Osteocyte (in vitro differentiated cells): Measurements from ENCODE around the gene GABRB1. TPM values are rescaled to one million over a fixed set of nuclear protein-coding genes. Genes with fewer than 3 reads are reported as not detected.

Source experiments
- DNase-seq: peaks from one replicate; pipeline ENCODE4 v3.0.0; 2021; ENCODE audit warnings: mixed read lengths; ENCODE audit not compliant: unreplicated experiment; ENCODE audit errors: extremely low spot score
- H3K27ac Mint-ChIP-seq: one replicate; pipeline ENCODE4 v1.8.0; 2021; ENCODE audit warnings: mild to moderate bottlenecking, mixed read lengths; ENCODE audit not compliant: unreplicated experiment
- H3K27me3 Mint-ChIP-seq: one replicate; pipeline ENCODE4 v1.8.0; 2021; ENCODE audit warnings: mixed read lengths; ENCODE audit not compliant: unreplicated experiment
- H3K36me3 Mint-ChIP-seq: one replicate; pipeline ENCODE4 v1.8.0; 2021; ENCODE audit warnings: mixed read lengths; ENCODE audit not compliant: unreplicated experiment
- H3K4me1 Mint-ChIP-seq: one replicate; pipeline ENCODE4 v1.8.0; 2021; ENCODE audit warnings: mixed read lengths; ENCODE audit not compliant: unreplicated experiment
- H3K4me3 Mint-ChIP-seq: one replicate; pipeline ENCODE4 v1.8.0; 2021; ENCODE audit warnings: mild to moderate bottlenecking, moderate library complexity, mixed read lengths; ENCODE audit not compliant: unreplicated experiment
- H3K9me3 Mint-ChIP-seq: one replicate; pipeline ENCODE4 v1.8.0; 2021; ENCODE audit warnings: mixed read lengths; ENCODE audit not compliant: unreplicated experiment
- total RNA-seq: library from RNA; stranded (reverse); gene quantifications from 2 replicates; pipeline ENCODE4 v1.2.1, GENCODE V29; 2021
- TF ChIP-seq, protein P1 (sequence below): fragments of 200-600 bp; sonication (generic); IDR thresholded peaks from 2 replicates; pipeline ENCODE4 v1.5.0; 2021; ENCODE audit warnings: antibody characterized with exemption, mild to moderate bottlenecking, moderate library complexity

Gene GABRB1
- total RNA-seq, 1 donor from 2014 or later = not detected

DNA sequence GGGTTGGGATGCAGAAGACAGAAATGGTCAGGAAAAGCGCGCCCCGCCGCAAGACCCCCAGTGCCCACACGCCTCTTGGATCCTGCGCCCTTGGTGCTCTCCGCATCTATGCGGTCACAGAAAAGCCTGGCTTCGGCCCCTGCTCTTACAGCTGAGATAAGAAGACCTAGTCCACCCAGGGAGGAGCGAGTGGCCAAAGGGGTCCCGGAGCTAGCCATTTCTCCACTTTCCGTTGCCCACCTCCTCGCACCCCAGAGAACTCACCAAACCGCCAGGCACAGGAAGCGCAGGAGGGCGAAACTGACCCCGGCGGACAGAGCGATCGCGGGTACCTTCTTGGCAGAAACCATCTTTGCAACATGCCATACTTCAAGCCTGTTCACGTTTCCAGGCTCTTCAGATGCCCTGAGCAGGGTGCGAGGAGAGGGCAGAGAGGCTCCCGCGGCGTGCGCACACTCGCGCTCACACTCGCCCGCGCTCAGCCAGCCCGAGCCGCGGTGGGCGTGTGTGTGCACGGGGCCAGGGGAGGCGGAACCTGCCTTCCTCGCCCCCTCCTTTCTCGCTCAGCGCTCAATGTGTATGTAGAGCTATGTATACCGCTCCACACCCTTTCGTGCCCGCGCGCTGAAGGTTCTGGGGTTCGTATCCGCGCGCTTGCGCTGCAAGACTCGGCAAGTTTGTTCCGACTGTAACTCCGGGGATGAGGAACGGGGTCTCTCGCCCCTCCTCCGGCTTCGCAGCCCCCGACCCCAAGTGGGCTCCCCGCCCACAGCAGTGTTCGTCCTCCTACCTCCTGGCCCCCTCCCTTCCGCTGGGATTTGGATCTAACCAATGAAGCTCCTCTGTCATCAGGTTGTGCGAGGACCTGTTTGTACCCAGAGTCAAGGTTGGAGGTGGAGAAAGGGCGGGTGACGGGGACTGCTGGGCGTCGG is 38.0 kb upstream of the GABRB1 start, which contains the start of gene GABRA4:
GABRA4 (minus strand) TSS at position 507 of the 932 bp plus-strand sequence; CDS start at position 350, 157 bp downstream.
- TF ChIP-seq, protein P1, sequence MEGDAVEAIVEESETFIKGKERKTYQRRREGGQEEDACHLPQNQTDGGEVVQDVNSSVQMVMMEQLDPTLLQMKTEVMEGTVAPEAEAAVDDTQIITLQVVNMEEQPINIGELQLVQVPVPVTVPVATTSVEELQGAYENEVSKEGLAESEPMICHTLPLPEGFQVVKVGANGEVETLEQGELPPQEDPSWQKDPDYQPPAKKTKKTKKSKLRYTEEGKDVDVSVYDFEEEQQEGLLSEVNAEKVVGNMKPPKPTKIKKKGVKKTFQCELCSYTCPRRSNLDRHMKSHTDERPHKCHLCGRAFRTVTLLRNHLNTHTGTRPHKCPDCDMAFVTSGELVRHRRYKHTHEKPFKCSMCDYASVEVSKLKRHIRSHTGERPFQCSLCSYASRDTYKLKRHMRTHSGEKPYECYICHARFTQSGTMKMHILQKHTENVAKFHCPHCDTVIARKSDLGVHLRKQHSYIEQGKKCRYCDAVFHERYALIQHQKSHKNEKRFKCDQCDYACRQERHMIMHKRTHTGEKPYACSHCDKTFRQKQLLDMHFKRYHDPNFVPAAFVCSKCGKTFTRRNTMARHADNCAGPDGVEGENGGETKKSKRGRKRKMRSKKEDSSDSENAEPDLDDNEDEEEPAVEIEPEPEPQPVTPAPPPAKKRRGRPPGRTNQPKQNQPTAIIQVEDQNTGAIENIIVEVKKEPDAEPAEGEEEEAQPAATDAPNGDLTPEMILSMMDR = no peak
- peaks cover 12% of the 10 kb centered on the region for H3K4me1 Mint-ChIP-seq
- no peaks in the 10 kb centered on the region for H3K9me3 Mint-ChIP-seq
- peak within 1 kb of the TSS; percentile 62 for H3K4me3 Mint-ChIP-seq
- H3K27me3 Mint-ChIP-seq = peaks cover 74% of the 10 kb centered on the region
- no peak within 1 kb of the TSS for H3K27ac Mint-ChIP-seq
- no peaks in the 10 kb centered on the region for H3K36me3 Mint-ChIP-seq
- no peak for DNase-seq

DNA sequence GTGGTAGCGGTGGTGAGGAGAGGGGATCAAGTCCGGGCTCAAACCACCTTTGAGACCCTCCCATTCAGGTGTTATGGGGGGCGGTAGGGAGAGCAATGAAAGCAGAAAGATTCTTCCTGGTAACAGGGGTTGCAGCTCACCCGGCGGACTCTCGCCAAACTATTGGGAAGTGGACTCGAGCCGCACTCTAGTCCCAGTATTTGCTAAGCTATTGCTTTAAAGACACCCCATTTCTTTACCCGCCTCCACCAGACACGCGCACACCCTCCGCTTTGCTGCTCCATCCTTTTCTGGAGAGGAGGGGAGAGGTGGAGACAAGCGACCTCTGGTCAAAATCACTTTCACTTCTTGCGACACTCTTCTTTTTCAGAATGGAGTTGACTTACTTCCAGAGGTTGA is 37.4 kb upstream of the GABRB1 start:
- Mint-ChIP-seq H3K27me3 (peaks cover 72% of the 10 kb centered on the region), H3K9me3 (no peaks in the 10 kb centered on the region), H3K27ac (no peak overlapping the region), H3K4me1 (peaks cover 12% of the 10 kb centered on the region), H3K36me3 (no peaks in the 10 kb centered on the region), H3K4me3 (peak overlapping the region; percentile 62)
- TF ChIP-seq, protein P1 = no peak
- no peak for DNase-seq

GRCh38 chr4:46999566-46999965 is 31.8 kb upstream of the GABRB1 start:
- H3K27ac Mint-ChIP-seq = no peak overlapping the region
- DNase-seq = no peak
- no peaks in the 10 kb centered on the region for H3K36me3 Mint-ChIP-seq
- H3K4me1 Mint-ChIP-seq = no peaks in the 10 kb centered on the region
- TF ChIP-seq, protein P1 = no peak
- H3K27me3 Mint-ChIP-seq = peaks cover 64% of the 10 kb centered on the region
- no peak overlapping the region for H3K4me3 Mint-ChIP-seq
- H3K9me3 Mint-ChIP-seq = no peaks in the 10 kb centered on the region

- no peak overlapping the region for H3K4me3 Mint-ChIP-seq
Measured at GRCh38 chr4:47000406-47000805, 31.0 kb upstream of the GABRB1 start.

GRCh38 chr4:47002580-47002979 is 28.8 kb upstream of the GABRB1 start:
- H3K27me3 Mint-ChIP-seq = peaks cover 40% of the 10 kb centered on the region
- no peaks in the 10 kb centered on the region for H3K36me3 Mint-ChIP-seq
- H3K4me3 Mint-ChIP-seq = no peak overlapping the region
- no peaks in the 10 kb centered on the region for H3K4me1 Mint-ChIP-seq
- TF ChIP-seq, protein P1 = peak; percentile 47
- H3K27ac Mint-ChIP-seq = no peak overlapping the region
- DNase-seq = no peak
- no peaks in the 10 kb centered on the region for H3K9me3 Mint-ChIP-seq

More at GRCh38 chr4:47000406-47000805, 31.0 kb upstream of the GABRB1 start:
- TF ChIP-seq, protein P1 = no peak
- H3K27ac Mint-ChIP-seq = no peak overlapping the region
- no peaks in the 10 kb centered on the region for H3K36me3 Mint-ChIP-seq
- peaks cover 59% of the 10 kb centered on the region for H3K27me3 Mint-ChIP-seq
- no peak for DNase-seq
- no peaks in the 10 kb centered on the region for H3K4me1 Mint-ChIP-seq
- no peaks in the 10 kb centered on the region for H3K9me3 Mint-ChIP-seq
